Inflammatory macrophage treated with lipopolysaccharide for 1 hour (primary cell): ENCODE results near the gene EARS2.
"Not testable (repeated sequence)": the region's sequence is repeated elsewhere in the genome, so short reads cannot be mapped to it uniquely, and the experiment has no call there.

Source experiments
- DNase-seq, 2 donors: peaks; one replicate each; pipeline ENCODE4 v3.0.0-alpha.2; 2020 to 2022

EARS2 gene

GRCh38 chr16:23556881-23557778 lies at the start of gene EARS2, which contains the start of gene UBFD1:
Gene EARS2, minus strand, starts transcription at chr16:23557350. Its CDS starts 7 bp downstream, at chr16:23557343.
Gene UBFD1, plus strand, starts transcription at chr16:23557727. Its CDS starts 16 bp downstream, at chr16:23557743.
- peak; percentile 97 to 99 for DNase-seq

GRCh38 chr16:23597003-23597756 lies 40.0 kb upstream of the EARS2 start:
- peak in 1 of 2 donors; percentile 15 for DNase-seq

GRCh38 chr16:23595951-23596720 lies 39.0 kb upstream of the EARS2 start, which contains the start of gene NDUFAB1:
Gene NDUFAB1, minus strand, starts transcription at chr16:23596316. Its CDS starts 26 bp downstream, at chr16:23596290.
- DNase-seq = peak; percentile 85 to 97

- no peak for DNase-seq
Observed at GRCh38 chr16:23595246-23595950, 38.2 kb upstream of the EARS2 start.

GRCh38 chr16:23594186-23594585 lies 37.0 kb upstream of the EARS2 start:
- DNase-seq = no peak

GRCh38 chr16:23590181-23590580 lies 33.0 kb upstream of the EARS2 start:
- DNase-seq = no peak

GRCh38 chr16:23587726-23588125 lies 30.6 kb upstream of the EARS2 start:
- DNase-seq = no peak

GRCh38 chr16:23584186-23585076 lies 27.3 kb upstream of the EARS2 start:
- DNase-seq = no peak

- DNase-seq = not testable (repeated sequence)
Observed at GRCh38 chr16:23583271-23583670, 26.1 kb upstream of the EARS2 start.

- no peak for DNase-seq
Observed at GRCh38 chr16:23581764-23582163, 24.6 kb upstream of the EARS2 start.

- DNase-seq = no peak
Observed at GRCh38 chr16:23580391-23580790, 23.2 kb upstream of the EARS2 start.

- no peak for DNase-seq
Observed at GRCh38 chr16:23579371-23579770, 22.2 kb upstream of the EARS2 start.

- peak in 1 of 2 donors; percentile 45 for DNase-seq
Observed at GRCh38 chr16:23578101-23578830, 21.1 kb upstream of the EARS2 start.

GRCh38 chr16:23577493-23577892 lies 20.3 kb upstream of the EARS2 start:
- DNase-seq = no peak

- no peak for DNase-seq
Observed at GRCh38 chr16:23575834-23576233, 18.7 kb upstream of the EARS2 start.

GRCh38 chr16:23573817-23574216 lies 16.7 kb upstream of the EARS2 start:
- DNase-seq = no peak

- DNase-seq = no peak
Observed at GRCh38 chr16:23572394-23572793, 15.2 kb upstream of the EARS2 start.

- no peak for DNase-seq
Observed at GRCh38 chr16:23571895-23572294, 14.7 kb upstream of the EARS2 start.

GRCh38 chr16:23570992-23571632 lies 14.0 kb upstream of the EARS2 start:
- DNase-seq = peak; percentile 18 to 44

GRCh38 chr16:23567602-23568001 lies 10.5 kb upstream of the EARS2 start:
- DNase-seq = no peak
